Bladder microvascular endothelial cell (primary cell): ENCODE measurements around the gene SIGLEC15. TPM values are rescaled to one million over a fixed set of nuclear protein-coding genes. Genes with fewer than 3 reads are reported as not detected.

Source experiments
- total RNA-seq: library from RNA; depleted of rRNA; stranded (reverse); fragments of >200 nt; gene quantifications from 2 replicates; pipeline ENCODE4 v1.2.3, GENCODE V29; 2014

SIGLEC15 gene, protein sequence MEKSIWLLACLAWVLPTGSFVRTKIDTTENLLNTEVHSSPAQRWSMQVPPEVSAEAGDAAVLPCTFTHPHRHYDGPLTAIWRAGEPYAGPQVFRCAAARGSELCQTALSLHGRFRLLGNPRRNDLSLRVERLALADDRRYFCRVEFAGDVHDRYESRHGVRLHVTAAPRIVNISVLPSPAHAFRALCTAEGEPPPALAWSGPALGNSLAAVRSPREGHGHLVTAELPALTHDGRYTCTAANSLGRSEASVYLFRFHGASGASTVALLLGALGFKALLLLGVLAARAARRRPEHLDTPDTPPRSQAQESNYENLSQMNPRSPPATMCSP
- 0.06 TPM in 1 of 2 replicates, not detected in the other for total RNA-seq

DNA sequence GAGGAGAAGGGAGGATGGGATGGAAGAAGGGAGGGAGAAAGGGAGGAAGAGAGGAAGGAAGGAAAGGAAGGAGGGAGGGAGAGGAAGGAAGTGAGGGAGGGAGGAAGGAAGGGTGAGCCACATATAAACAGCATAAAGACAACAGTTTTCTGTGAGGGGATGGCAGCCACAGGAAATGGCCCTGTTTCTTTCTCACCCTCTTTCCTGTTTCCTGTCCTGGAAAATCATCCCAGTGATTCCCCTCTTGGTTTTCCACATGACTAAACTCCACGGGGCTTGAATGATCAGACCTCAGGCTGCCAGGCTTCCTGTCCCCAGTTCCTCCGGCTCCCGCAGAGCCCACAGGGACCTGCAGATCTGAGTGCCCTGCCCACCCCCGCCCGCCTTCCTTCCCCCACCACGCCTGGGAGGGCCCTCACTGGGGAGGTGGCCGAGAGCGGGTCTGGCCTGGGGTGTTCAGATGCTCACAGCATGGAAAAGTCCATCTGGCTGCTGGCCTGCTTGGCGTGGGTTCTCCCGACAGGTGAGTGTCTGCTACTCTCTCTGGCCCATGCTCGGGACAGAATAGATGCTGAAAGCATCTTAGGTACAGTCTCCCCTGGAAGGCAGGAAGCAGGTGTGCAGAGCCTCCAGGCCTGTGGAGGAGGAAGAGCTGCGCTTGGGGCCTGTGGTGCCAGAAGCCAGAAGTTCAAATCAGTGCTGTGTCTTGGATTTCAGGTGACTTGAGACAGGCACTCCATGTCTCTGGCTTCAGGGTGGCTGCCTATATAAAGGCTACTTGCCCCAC, at the start of gene SIGLEC15:
TSS of gene SIGLEC15 (plus strand) at position 418 of the 787 bp plus-strand sequence. CDS start at position 472, 54 bp downstream.

Other genes with a start within 250 kb of the SIGLEC15 start
- not detected in 2 replicates for gene SLC14A2, start 210.2 kb upstream of the SIGLEC15 start, total RNA-seq
- gene SLC14A1, start 101.5 kb upstream of the SIGLEC15 start, total RNA-seq, result 0.13 and 0.32 TPM in 2 replicates
- gene EPG5, start 141.7 kb downstream of the SIGLEC15 start, total RNA-seq, result 10.2 and 36.0 TPM in 2 replicates
- 0.65 and 3.6 TPM in 2 replicates for gene PSTPIP2, start 246.6 kb downstream of the SIGLEC15 start, total RNA-seq